HEK293 (cell line): Measurements from ENCODE around the gene HOXD12.
A peak's percentile ranks its signal among the peaks of the same experiment; 100 is the strongest.

Experiments used
- CTCF ChIA-PET: fragments of 350-600 bp; formaldehyde crosslinking; extraction: SDS; loops from one replicate; lab custom pipeline; 2021; ENCODE audit warnings: antibody characterized with exemption; lab: Yijun Ruan, JAX
- POLR2A ChIA-PET: fragments of 300-600 bp; formaldehyde crosslinking; extraction: SDS; loops from one replicate; lab custom pipeline; 2020; ENCODE audit warnings: antibody characterized with exemption, inconsistent platforms; lab: Yijun Ruan, JAX
- H3K27ac ChIP-seq: fragments of 200-500 bp; sonication (Bioruptor generic); 2 replicates; pipeline ENCODE4 v1.5.1; 2014; ENCODE audit warnings: low read depth, low read length, control low read depth, inconsistent platforms; ENCODE audit errors: extremely low read depth
- H3K36me3 ChIP-seq, 2 experiments: fragments of 200-500 bp in 1 of 2; sonication (Bioruptor generic) in 1 of 2; 1 replicate in 1 of 2; 2 replicates in 1 of 2; pipeline ENCODE4 v1.5.1; 2014 to 2017; ENCODE audit warnings: inconsistent platforms in 2 of 2, low read length in 2 of 2; ENCODE audit not compliant: control insufficient read depth in 2 of 2, insufficient read depth in 1 of 2
- H3K4me1 ChIP-seq: fragments of 200-500 bp; sonication (Bioruptor generic); 2 replicates; pipeline ENCODE4 v1.5.1; 2014; ENCODE audit warnings: mild to moderate bottlenecking, low read length, inconsistent platforms; ENCODE audit not compliant: control insufficient read depth, insufficient read depth
- H3K4me3 ChIP-seq: 2 replicates; pipeline ENCODE4 v1.5.1; 2011; ENCODE audit warnings: low read depth, mild to moderate bottlenecking, control low read depth, low read length, moderate library complexity
- H3K9me3 ChIP-seq: fragments of 200-500 bp; sonication (Bioruptor generic); 2 replicates; pipeline ENCODE4 v1.5.1; 2014; ENCODE audit warnings: low read depth, low read length, inconsistent platforms; ENCODE audit not compliant: control insufficient read depth, insufficient read depth
- EGR2 ChIP-seq: fragments of 450-650 bp; formaldehyde crosslinking; IDR thresholded peaks from 2 replicates; pipeline ENCODE4 v1.5.1; 2016; ENCODE audit warnings: low read depth, missing biosample characterization, missing genetic modification characterization
- FEZF1 ChIP-seq: fragments of 450-650 bp; formaldehyde crosslinking; IDR thresholded peaks from 2 replicates; pipeline ENCODE4 v1.5.1; 2016; ENCODE audit warnings: missing biosample characterization, missing genetic modification characterization
- GLI2 ChIP-seq: fragments of 450-650 bp; formaldehyde crosslinking; IDR thresholded peaks from 2 replicates; pipeline ENCODE4; 2017; ENCODE audit warnings: missing biosample characterization, missing genetic modification characterization, low read depth, borderline replicate concordance
- WT1 ChIP-seq: fragments of 450-650 bp; formaldehyde crosslinking; IDR thresholded peaks from 2 replicates; pipeline ENCODE4 v1.5.1; 2016; ENCODE audit warnings: missing biosample characterization, missing genetic modification characterization
- ZBTB48 ChIP-seq: fragments of 450-650 bp; formaldehyde crosslinking; IDR thresholded peaks from 2 replicates; pipeline ENCODE4 v1.5.1; 2016; ENCODE audit warnings: missing biosample characterization, missing genetic modification characterization
- ZEB2 ChIP-seq: fragments of 450-650 bp; formaldehyde crosslinking; IDR thresholded peaks from 2 replicates; pipeline ENCODE4 v1.5.1; 2016; ENCODE audit warnings: missing biosample characterization, missing genetic modification characterization
- ZIC2 ChIP-seq: fragments of 450-650 bp; formaldehyde crosslinking; IDR thresholded peaks from 2 replicates; pipeline ENCODE4 v1.5.1; 2016; ENCODE audit warnings: missing biosample characterization, missing genetic modification characterization
- ZNF2 ChIP-seq: fragments of 450-650 bp; formaldehyde crosslinking; IDR thresholded peaks from 2 replicates; pipeline ENCODE4 v1.5.1; 2016; ENCODE audit warnings: missing biosample characterization, missing genetic modification characterization
- ZNF214 ChIP-seq: fragments of 450-650 bp; formaldehyde crosslinking; IDR thresholded peaks from 2 replicates; pipeline ENCODE4 v1.5.1; 2017; ENCODE audit warnings: missing biosample characterization, mild to moderate bottlenecking, missing genetic modification characterization, borderline replicate concordance
- ZNF24 ChIP-seq: fragments of 450-650 bp; formaldehyde crosslinking; IDR thresholded peaks from 2 replicates; pipeline ENCODE4 v1.5.1; 2016; ENCODE audit warnings: missing biosample characterization, missing genetic modification characterization
- ZNF335 ChIP-seq: fragments of 450-650 bp; formaldehyde crosslinking; conservative IDR thresholded peaks from 2 replicates; pipeline ENCODE4 v1.5.1; 2016; ENCODE audit warnings: missing biosample characterization, missing genetic modification characterization
- ZNF341 ChIP-seq: fragments of 450-650 bp; formaldehyde crosslinking; IDR thresholded peaks from 2 replicates; pipeline ENCODE4; 2016; ENCODE audit warnings: low read depth, missing biosample characterization, missing genetic modification characterization
- ZNF366 ChIP-seq: fragments of 450-650 bp; formaldehyde crosslinking; conservative IDR thresholded peaks from 2 replicates; pipeline ENCODE4 v1.5.1; 2016; ENCODE audit warnings: missing biosample characterization, missing genetic modification characterization
- ZNF501 ChIP-seq: fragments of 450-650 bp; formaldehyde crosslinking; IDR thresholded peaks from 2 replicates; pipeline ENCODE4 v1.5.1; 2016; ENCODE audit warnings: missing biosample characterization, missing genetic modification characterization
- ZNF514 ChIP-seq: fragments of 450-650 bp; formaldehyde crosslinking; IDR thresholded peaks from 2 replicates; pipeline ENCODE4 v1.5.1; 2016; ENCODE audit warnings: missing biosample characterization, missing genetic modification characterization
- ZNF571 ChIP-seq: fragments of 450-650 bp; formaldehyde crosslinking; IDR thresholded peaks from 2 replicates; pipeline ENCODE4 v1.5.0; 2017; ENCODE audit warnings: missing biosample characterization, missing genetic modification characterization
- ZNF677 ChIP-seq: fragments of 450-650 bp; IDR thresholded peaks from 2 replicates; pipeline ENCODE4 v1.5.0; 2018; ENCODE audit warnings: missing biosample characterization, mild to moderate bottlenecking, missing genetic modification characterization, moderate library complexity
- ZNF777 ChIP-seq: fragments of 450-650 bp; formaldehyde crosslinking; IDR thresholded peaks from 2 replicates; pipeline ENCODE4 v1.5.1; 2017; ENCODE audit warnings: missing biosample characterization, missing genetic modification characterization, borderline replicate concordance
- TF ChIP-seq, protein P1 (sequence below): fragments of 450-650 bp; formaldehyde crosslinking; IDR thresholded peaks from 2 replicates; pipeline ENCODE4 v1.5.1; 2016; ENCODE audit warnings: missing biosample characterization, missing genetic modification characterization, borderline replicate concordance
- TF ChIP-seq, protein P2 (sequence below): fragments of 450-650 bp; formaldehyde crosslinking; optimal IDR thresholded peaks from 2 replicates; pipeline ENCODE3; 2016; ENCODE audit warnings: missing biosample characterization, mild to moderate bottlenecking, missing genetic modification characterization
- TF ChIP-seq, protein P3 (sequence below): fragments of 450-650 bp; formaldehyde crosslinking; IDR thresholded peaks from 2 replicates; pipeline ENCODE4 v1.5.1; 2017; ENCODE audit warnings: missing biosample characterization, missing genetic modification characterization

The HOXD12 gene

DNA sequence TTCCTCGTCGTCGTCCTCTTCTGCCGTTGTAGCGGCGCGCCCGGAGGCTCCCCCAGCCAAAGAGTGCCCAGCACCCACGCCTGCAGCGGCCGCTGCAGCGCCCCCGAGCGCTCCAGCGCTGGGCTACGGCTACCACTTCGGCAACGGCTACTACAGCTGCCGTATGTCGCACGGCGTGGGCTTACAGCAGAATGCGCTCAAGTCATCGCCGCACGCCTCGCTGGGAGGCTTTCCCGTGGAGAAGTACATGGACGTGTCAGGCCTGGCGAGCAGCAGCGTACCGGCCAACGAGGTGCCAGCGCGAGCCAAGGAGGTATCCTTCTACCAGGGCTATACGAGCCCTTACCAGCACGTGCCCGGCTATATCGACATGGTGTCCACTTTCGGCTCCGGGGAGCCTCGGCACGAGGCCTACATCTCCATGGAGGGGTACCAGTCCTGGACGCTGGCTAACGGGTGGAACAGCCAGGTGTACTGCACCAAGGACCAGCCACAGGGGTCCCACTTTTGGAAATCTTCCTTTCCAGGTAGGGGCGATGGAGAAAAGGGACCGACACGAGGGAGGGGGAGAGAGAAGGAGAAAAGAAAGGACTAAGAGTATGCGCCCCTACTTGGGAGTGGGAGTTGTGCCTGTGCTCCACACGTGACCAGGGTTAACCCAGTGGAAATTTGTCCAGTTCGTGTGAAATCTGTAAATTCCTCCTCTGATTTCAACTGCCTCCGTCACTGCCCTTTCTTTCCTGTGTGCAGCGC is 6.3 kb upstream of the HOXD12 start (continued):
- TF ChIP-seq, protein P1, sequence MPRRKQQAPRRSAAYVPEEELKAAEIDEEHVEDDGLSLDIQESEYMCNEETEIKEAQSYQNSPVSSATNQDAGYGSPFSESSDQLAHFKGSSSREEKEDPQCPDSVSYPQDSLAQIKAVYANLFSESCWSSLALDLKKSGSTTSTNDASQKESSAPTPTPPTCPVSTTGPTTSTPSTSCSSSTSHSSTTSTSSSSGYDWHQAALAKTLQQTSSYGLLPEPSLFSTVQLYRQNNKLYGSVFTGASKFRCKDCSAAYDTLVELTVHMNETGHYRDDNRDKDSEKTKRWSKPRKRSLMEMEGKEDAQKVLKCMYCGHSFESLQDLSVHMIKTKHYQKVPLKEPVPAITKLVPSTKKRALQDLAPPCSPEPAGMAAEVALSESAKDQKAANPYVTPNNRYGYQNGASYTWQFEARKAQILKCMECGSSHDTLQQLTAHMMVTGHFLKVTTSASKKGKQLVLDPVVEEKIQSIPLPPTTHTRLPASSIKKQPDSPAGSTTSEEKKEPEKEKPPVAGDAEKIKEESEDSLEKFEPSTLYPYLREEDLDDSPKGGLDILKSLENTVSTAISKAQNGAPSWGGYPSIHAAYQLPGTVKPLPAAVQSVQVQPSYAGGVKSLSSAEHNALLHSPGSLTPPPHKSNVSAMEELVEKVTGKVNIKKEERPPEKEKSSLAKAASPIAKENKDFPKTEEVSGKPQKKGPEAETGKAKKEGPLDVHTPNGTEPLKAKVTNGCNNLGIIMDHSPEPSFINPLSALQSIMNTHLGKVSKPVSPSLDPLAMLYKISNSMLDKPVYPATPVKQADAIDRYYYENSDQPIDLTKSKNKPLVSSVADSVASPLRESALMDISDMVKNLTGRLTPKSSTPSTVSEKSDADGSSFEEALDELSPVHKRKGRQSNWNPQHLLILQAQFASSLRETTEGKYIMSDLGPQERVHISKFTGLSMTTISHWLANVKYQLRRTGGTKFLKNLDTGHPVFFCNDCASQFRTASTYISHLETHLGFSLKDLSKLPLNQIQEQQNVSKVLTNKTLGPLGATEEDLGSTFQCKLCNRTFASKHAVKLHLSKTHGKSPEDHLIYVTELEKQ (tag by site-specific recombination), result no peak
- peak; percentile 66 for TF ChIP-seq ZNF335 (tag by site-specific recombination)
- TF ChIP-seq, protein P2, sequence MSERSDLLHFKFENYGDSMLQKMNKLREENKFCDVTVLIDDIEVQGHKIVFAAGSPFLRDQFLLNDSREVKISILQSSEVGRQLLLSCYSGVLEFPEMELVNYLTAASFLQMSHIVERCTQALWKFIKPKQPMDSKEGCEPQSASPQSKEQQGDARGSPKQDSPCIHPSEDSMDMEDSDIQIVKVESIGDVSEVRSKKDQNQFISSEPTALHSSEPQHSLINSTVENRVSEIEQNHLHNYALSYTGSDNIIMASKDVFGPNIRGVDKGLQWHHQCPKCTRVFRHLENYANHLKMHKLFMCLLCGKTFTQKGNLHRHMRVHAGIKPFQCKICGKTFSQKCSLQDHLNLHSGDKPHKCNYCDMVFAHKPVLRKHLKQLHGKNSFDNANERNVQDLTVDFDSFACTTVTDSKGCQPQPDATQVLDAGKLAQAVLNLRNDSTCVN (tag by site-specific recombination), result peak; percentile 78
- no peak for TF ChIP-seq ZNF514 (tag by site-specific recombination)
- TF ChIP-seq ZNF777 (tag by site-specific recombination), result 0 out of 2 replicates have a peak, but pooled peaks have one; percentile 31
- TF ChIP-seq, protein P3, sequence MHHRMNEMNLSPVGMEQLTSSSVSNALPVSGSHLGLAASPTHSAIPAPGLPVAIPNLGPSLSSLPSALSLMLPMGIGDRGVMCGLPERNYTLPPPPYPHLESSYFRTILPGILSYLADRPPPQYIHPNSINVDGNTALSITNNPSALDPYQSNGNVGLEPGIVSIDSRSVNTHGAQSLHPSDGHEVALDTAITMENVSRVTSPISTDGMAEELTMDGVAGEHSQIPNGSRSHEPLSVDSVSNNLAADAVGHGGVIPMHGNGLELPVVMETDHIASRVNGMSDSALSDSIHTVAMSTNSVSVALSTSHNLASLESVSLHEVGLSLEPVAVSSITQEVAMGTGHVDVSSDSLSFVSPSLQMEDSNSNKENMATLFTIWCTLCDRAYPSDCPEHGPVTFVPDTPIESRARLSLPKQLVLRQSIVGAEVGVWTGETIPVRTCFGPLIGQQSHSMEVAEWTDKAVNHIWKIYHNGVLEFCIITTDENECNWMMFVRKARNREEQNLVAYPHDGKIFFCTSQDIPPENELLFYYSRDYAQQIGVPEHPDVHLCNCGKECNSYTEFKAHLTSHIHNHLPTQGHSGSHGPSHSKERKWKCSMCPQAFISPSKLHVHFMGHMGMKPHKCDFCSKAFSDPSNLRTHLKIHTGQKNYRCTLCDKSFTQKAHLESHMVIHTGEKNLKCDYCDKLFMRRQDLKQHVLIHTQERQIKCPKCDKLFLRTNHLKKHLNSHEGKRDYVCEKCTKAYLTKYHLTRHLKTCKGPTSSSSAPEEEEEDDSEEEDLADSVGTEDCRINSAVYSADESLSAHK, result no peak
- peak; percentile 77 for TF ChIP-seq ZBTB48
- TF ChIP-seq GLI2 (tag by site-specific recombination), result no peak
- peak; percentile 24; the same call in 1 of the 2 replicates for TF ChIP-seq ZNF366 (tag by site-specific recombination)
- 0 out of 2 replicates have a peak, but pooled peaks have one; percentile 11 for TF ChIP-seq EGR2 (tag by site-specific recombination)
- TF ChIP-seq WT1 (tag by site-specific recombination), result no peak
- TF ChIP-seq ZNF24 (tag by site-specific recombination), result no peak
- peak; percentile 63 for TF ChIP-seq ZNF2 (tag by site-specific recombination)
- TF ChIP-seq ZIC2 (tag by site-specific recombination), result peak; percentile 31
- no peak for TF ChIP-seq ZNF571 (tag by site-specific recombination)
- peak; percentile 87 for TF ChIP-seq ZNF341 (tag by site-specific recombination)
- TF ChIP-seq ZNF677 (tag by site-specific recombination), result no peak
- peak; percentile 52; the same call in 1 of the 2 replicates for TF ChIP-seq ZNF501 (tag by site-specific recombination)
- TF ChIP-seq ZNF214 (tag by site-specific recombination), result no peak

DNA sequence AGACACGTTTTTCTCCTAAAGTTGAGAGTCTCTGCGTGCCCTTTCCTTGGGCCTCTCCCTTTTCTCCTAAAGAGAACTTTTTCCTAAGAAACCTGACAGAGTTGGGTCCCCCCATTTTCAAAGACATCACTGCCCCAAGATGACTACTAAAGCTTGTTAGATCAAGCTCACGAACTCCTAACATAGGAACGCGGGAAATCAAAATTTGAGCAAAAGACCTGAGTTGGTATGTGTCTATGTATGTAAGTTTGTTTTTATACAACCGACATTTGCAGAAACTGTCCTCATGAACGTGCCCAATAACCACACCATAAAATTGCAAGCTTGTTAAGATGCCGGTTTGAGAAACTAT is 5.7 kb upstream of the HOXD12 start:
- Histone ChIP-seq H3K27ac (peak overlapping the region; percentile 84; the same call in 1 of the 2 replicates), H3K36me3 (peaks cover 0 to 16% of the 10 kb centered on the region in 2 experiments; a peak in 1 of 3 replicates), H3K4me3 (peak overlapping the region; percentile 55; the same call in 1 of the 2 replicates), H3K9me3 (no peaks in the 10 kb centered on the region), H3K4me1 (peaks cover 6% of the 10 kb centered on the region)
- CTCF ChIA-PET, result interaction anchor here (0.6 to 0.8 kb wide), 4 partner anchors 14 to 1257 kb away, joined by 3 to 4 read pairs (median 3); no protein-coding TSS in a partner anchor
- TF ChIP-seq FEZF1 (peak; percentile 18; the same call in 1 of the 2 replicates), ZEB2 (tag by site-specific recombination) (no peak)
- POLR2A ChIA-PET, result interaction anchor here (0.6 to 6.7 kb wide), 3 partner anchors 12 to 93 kb away, joined by 3 to 75 read pairs (median 3); partner anchors contain the start of gene HOXD11
